HFF-Myc (cell line): ENCODE measurements around the gene APOA1.

ENCODE experiments used
- DNase-seq: peaks from one replicate; pipeline ENCODE4 v3.0.0-alpha.2; 2011; ENCODE audit warnings: low read depth; ENCODE audit errors: extremely low read depth
- H3K4me3 ChIP-seq: replicated peaks from 2 replicates; pipeline ENCODE4 v1.5.1; 2011; ENCODE audit warnings: low read depth, mild to moderate bottlenecking, control low read depth, low read length
- CTCF ChIP-seq: IDR thresholded peaks from 2 replicates; pipeline ENCODE4 v1.5.1; 2012; ENCODE audit warnings: mild to moderate bottlenecking, low read depth, low read length, control low read depth; ENCODE audit errors: missing control alignments

APOA1 gene

GRCh38 chr11:116831790-116832349 lies 5.6 kb downstream of the APOA1 start:
- no peak for TF ChIP-seq CTCF
- no peak for DNase-seq
- H3K4me3 ChIP-seq, result no peak overlapping the region

GRCh38 chr11:116830184-116830912 lies 7.1 kb downstream of the APOA1 start:
- H3K4me3 ChIP-seq, result no peak overlapping the region
- no peak for DNase-seq
- no peak for TF ChIP-seq CTCF

- no peak for TF ChIP-seq CTCF
- no peak within 1 kb of the TSS for H3K4me3 ChIP-seq
- DNase-seq, result no peak
Measured at GRCh38 chr11:116829525-116830183, 7.8 kb downstream of the APOA1 start, which contains the start of gene APOC3. Gene APOC3, plus strand, starts transcription at chr11:116829907. Its CDS starts 676 bp downstream, at chr11:116830583.

GRCh38 chr11:116828632-116829524 lies 8.5 kb downstream of the APOA1 start:
- DNase-seq, result no peak
- H3K4me3 ChIP-seq, result no peak overlapping the region
- TF ChIP-seq CTCF, result no peak

GRCh38 chr11:116827461-116827860 lies 10.0 kb downstream of the APOA1 start:
- no peak for TF ChIP-seq CTCF
- H3K4me3 ChIP-seq, result no peak overlapping the region
- no peak for DNase-seq

- no peak overlapping the region for H3K4me3 ChIP-seq
- TF ChIP-seq CTCF, result no peak
- DNase-seq, result no peak
Measured at GRCh38 chr11:116826751-116827431, 10.5 kb downstream of the APOA1 start.
